A549 (cell line): ENCODE results near the gene GSTK1. TPM values are rescaled to one million over a fixed set of nuclear protein-coding genes. Genes with fewer than 3 reads are reported as not detected.

Experiments
- ATAC-seq, 2 experiments: fragments of 200-7000 bp in 1 of 2; fragments of >200 bp in 1 of 2; cut with Nextera tagmentation in 1 of 2; cut with Tn5 transposase in 1 of 2; 3 replicates each; pipeline versions ENCODE4 v1.8.0 to v1.9.1; 2018 to 2020; ENCODE audit warnings: mild to moderate bottlenecking in 1 of 2, moderate library complexity in 1 of 2
- CTCF ChIA-PET: fragments of 300-600 bp; sonication (Branson Sonifier 250); formaldehyde crosslinking; extraction: SDS; loops from one replicate; lab custom pipeline; 2021; ENCODE audit warnings: antibody characterized with exemption, inconsistent platforms; lab: Yijun Ruan, JAX
- POLR2A ChIA-PET: fragments of 350-600 bp; formaldehyde crosslinking; extraction: SDS; loops from one replicate; lab custom pipeline; 2021; ENCODE audit warnings: antibody characterized with exemption, inconsistent platforms; lab: Yijun Ruan, JAX
- DNase-seq, 2 experiments: peaks; one replicate each; pipeline versions ENCODE4 v3.0.0 to v3.0.0-alpha.2; 2011 to 2016; ENCODE audit warnings: low read depth in 1 of 2, low spot score in 1 of 2
- FAIRE-seq: peaks from 2 replicates; lab custom pipeline; 2011; peaks lifted over from hg19 to GRCh38; lab: Jason Lieb, UNC
- H3K27ac ChIP-seq, 2 experiments: fragments of >200 bp; sonication (Bioruptor Twin); formaldehyde crosslinking; 3 replicates each; pipeline ENCODE4 v1.5.1; 2016 to 2017
- H3K4me1 ChIP-seq: fragments of >200 bp; sonication (Bioruptor Twin); formaldehyde crosslinking; 3 replicates; pipeline ENCODE4 v1.6.1; 2016
- H3K4me2 ChIP-seq: fragments of >200 bp; sonication (Bioruptor Twin); formaldehyde crosslinking; 3 replicates; pipeline ENCODE4 v1.6.1; 2016
- H3K4me3 ChIP-seq: fragments of >200 bp; sonication (Bioruptor Twin); formaldehyde crosslinking; 3 replicates; pipeline ENCODE4 v1.5.1; 2016
- H3K9me3 ChIP-seq: fragments of >200 bp; sonication (Bioruptor Twin); formaldehyde crosslinking; 3 replicates; pipeline ENCODE4 v1.6.1; 2016
- CBX2 ChIP-seq: fragments of 200-600 bp; sonication (generic); IDR thresholded peaks from 2 replicates; pipeline ENCODE4 v1.6.1; 2016; ENCODE audit warnings: low read depth, mild to moderate bottlenecking, borderline replicate concordance
- FOSL2 ChIP-seq, 2 experiments: fragments of 450-650 bp in 1 of 2; fragments of >200 bp in 1 of 2; sonication (Bioruptor Twin) in 1 of 2; formaldehyde crosslinking; IDR thresholded peaks; 2 replicates each; pipeline versions ENCODE4 v1.5.0 to v1.6.1; 2016 to 2020; ENCODE audit warnings: mild to moderate bottlenecking in 1 of 2, moderate library complexity in 1 of 2
- HDAC2 ChIP-seq: fragments of 200-600 bp; sonication (generic); IDR thresholded peaks from 2 replicates; pipeline ENCODE4 v1.6.1; 2016
- HMGXB4 ChIP-seq: fragments of 250-450 bp; sonication (Bioruptor Pico); IDR thresholded peaks from 2 replicates; pipeline ENCODE4 v1.5.0; 2021; ENCODE audit warnings: mild to moderate bottlenecking, moderate library complexity, borderline replicate concordance
- JUN ChIP-seq, 2 experiments: fragments of >200 bp; sonication (Bioruptor Twin); formaldehyde crosslinking; IDR thresholded peaks; 2 replicates in 1 of 2; 3 replicates in 1 of 2; pipeline ENCODE4 v1.6.1; 2016 to 2017
- JUNB ChIP-seq: fragments of >200 bp; sonication (Bioruptor Twin); formaldehyde crosslinking; IDR thresholded peaks from 2 replicates; pipeline ENCODE4 v1.6.1; 2016
- MAX ChIP-seq: IDR thresholded peaks from 2 replicates; pipeline ENCODE4 v1.6.1; 2012
- MYC ChIP-seq: IDR thresholded peaks from 2 replicates; pipeline ENCODE4 v1.6.1; 2012; ENCODE audit warnings: mild to moderate bottlenecking, inconsistent platforms, low read length, improper control_type of control experiment, borderline replicate concordance
- NFE2L2 ChIP-seq: fragments of 150-350 bp; conservative IDR thresholded peaks from 2 replicates; pipeline ENCODE4 v1.6.1; 2014; ENCODE audit warnings: low read length
- NPAS2 ChIP-seq: fragments of 250-450 bp; sonication (Bioruptor Pico); IDR thresholded peaks from 2 replicates; pipeline ENCODE4 v1.8.0; 2022; ENCODE audit warnings: mild to moderate bottlenecking, moderate library complexity, borderline replicate concordance
- POLR2AphosphoS2 ChIP-seq: conservative IDR thresholded peaks from 2 replicates; pipeline ENCODE4 v1.6.1; 2012; ENCODE audit warnings: low read length, improper control_type of control experiment, inconsistent platforms
- RARB ChIP-seq: fragments of 250-450 bp; sonication (Bioruptor Pico); IDR thresholded peaks from 2 replicates; pipeline ENCODE4 v1.8.0; 2021; ENCODE audit warnings: mild to moderate bottlenecking, moderate library complexity
- USF2 ChIP-seq: fragments of 450-650 bp; IDR thresholded peaks from 2 replicates; pipeline ENCODE4 v1.6.1; 2014; ENCODE audit warnings: antibody characterized with exemption
- ZFP36 ChIP-seq: fragments of 450-650 bp; IDR thresholded peaks from 2 replicates; pipeline ENCODE4 v1.6.1; 2014; ENCODE audit warnings: borderline replicate concordance; ENCODE audit not compliant: partially characterized antibody
- ZNF302 ChIP-seq: fragments of 250-450 bp; sonication (Bioruptor Pico); IDR thresholded peaks from 2 replicates; pipeline ENCODE4 v1.9.0; 2021; ENCODE audit warnings: inconsistent platforms, mild to moderate bottlenecking, moderate library complexity
- WGBS: methylation state at CpG from one replicate; pipeline ENCODE4 v1.1.6; 2017; ENCODE audit errors: missing lambda C conversion rate; 5-methylcytosine and 5-hydroxymethylcytosine counted together
- polyA plus RNA-seq, 4 experiments: library from polyadenylated mRNA; depleted of rRNA in 3 of 4; stranded (reverse); fragments of >200 nt; fragmentation: RNase III in 1 of 4; extraction: RNeasy Plus Mini Kit Qiagen cat#74134 plus additional on column Dnase treatment in 1 of 4; gene quantifications; 2 replicates in 3 of 4; 3 replicates in 1 of 4; pipeline ENCODE4 v1.2.3, GENCODE V29; 2011 to 2017
- TF ChIP-seq, protein P1 (sequence below): IDR thresholded peaks from 2 replicates; pipeline ENCODE4 v1.6.1; 2012; ENCODE audit warnings: low read depth, borderline replicate concordance
- TF ChIP-seq, protein P2 (sequence below): fragments of 150-350 bp; IDR thresholded peaks from 2 replicates; pipeline ENCODE4 v1.6.1; 2014; ENCODE audit warnings: low read depth, mild to moderate bottlenecking, low read length
- TF ChIP-seq, protein P3 (sequence below): IDR thresholded peaks from 2 replicates; pipeline ENCODE4 v1.6.1; 2012

The GSTK1 gene
- polyA plus RNA-seq, 2 of the 4 experiments (the other 2 are of a cell fraction) = 76.6 to 91.5 TPM

DNA sequence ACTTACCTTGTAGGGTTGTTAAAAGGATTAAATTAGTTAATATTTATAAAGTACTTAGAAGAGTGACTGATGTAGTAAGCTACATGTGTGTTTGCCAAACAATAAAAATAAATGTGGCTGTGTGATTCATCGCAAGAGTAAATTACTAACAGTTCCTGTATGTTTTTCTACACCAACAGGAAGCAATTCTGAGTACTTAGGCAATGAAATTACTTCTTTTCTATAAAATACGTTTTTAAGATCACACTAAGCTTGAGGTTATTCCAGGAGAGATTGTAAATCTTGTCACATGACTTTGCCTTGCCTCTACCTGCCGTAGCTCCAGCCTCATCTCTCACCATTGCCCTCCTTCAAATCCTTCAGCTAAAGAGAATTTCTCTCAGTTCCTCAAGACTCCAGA is 18.1 kb upstream of the GSTK1 start:
- TF ChIP-seq FOSL2 (IDR thresholded peaks at IDR 0.05) = no peak
- TF ChIP-seq FOSL2 (CRISPR knock-in tag; IDR thresholded peaks at IDR 0.05) = peak; percentile 35; the same call in 1 of the 2 replicates
- no peak for TF ChIP-seq CBX2
- no peak for TF ChIP-seq NPAS2 (CRISPR knock-in tag)
- TF ChIP-seq ZNF302 (CRISPR knock-in tag) = no peak
- TF ChIP-seq RARB (CRISPR knock-in tag) = no peak
- TF ChIP-seq MAX = no peak
- TF ChIP-seq JUNB = 0 out of 2 replicates have a peak, but pooled peaks have one; percentile 26
- no peak for TF ChIP-seq NFE2L2
- TF ChIP-seq USF2 = no peak
- TF ChIP-seq, protein P1, sequence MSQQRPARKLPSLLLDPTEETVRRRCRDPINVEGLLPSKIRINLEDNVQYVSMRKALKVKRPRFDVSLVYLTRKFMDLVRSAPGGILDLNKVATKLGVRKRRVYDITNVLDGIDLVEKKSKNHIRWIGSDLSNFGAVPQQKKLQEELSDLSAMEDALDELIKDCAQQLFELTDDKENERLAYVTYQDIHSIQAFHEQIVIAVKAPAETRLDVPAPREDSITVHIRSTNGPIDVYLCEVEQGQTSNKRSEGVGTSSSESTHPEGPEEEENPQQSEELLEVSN = no peak
- no peak for TF ChIP-seq MYC
- WGBS = 8% methylated on average over 3 of the region's 3 CpGs
- ChIA-PET POLR2A (interaction anchor here (0.6 kb wide), 1 partner anchor 64 kb away, joined by 10 read pairs; no protein-coding TSS in a partner anchor), CTCF (interaction anchor here (1.0 to 2.7 kb wide), 3 partner anchors 11 to 237 kb away, joined by 3 to 10 read pairs (median 4); no protein-coding TSS in a partner anchor)
- peak in 1 of 2 experiments; percentile 17 for DNase-seq
- no peak for FAIRE-seq
- no peaks in the 10 kb centered on the region for H3K9me3 ChIP-seq
- H3K4me1 ChIP-seq = peaks cover 9% of the 10 kb centered on the region
- no peak overlapping the region for H3K4me3 ChIP-seq
- ATAC-seq = no peak
- H3K4me2 ChIP-seq = peak overlapping the region; percentile 28
- no peak overlapping the region for H3K27ac ChIP-seq

- WGBS = 24% methylated on average over 1 of the region's 1 CpG
- H3K27ac ChIP-seq = no peak overlapping the region
- DNase-seq (no peak), FAIRE-seq (no peak), ATAC-seq (no peak)
- ChIA-PET CTCF (interaction anchor here (1.0 kb wide), 1 partner anchor 63 kb away, joined by 3 read pairs; no protein-coding TSS in a partner anchor), POLR2A (no interaction called here)
- no peak overlapping the region for H3K4me2 ChIP-seq
- H3K4me3 ChIP-seq = no peak overlapping the region
- no peaks in the 10 kb centered on the region for H3K9me3 ChIP-seq
- TF ChIP-seq HMGXB4 (CRISPR knock-in tag) (no peak), JUN (IDR thresholded peaks at IDR 0.05) (no peak), POLR2AphosphoS2 (no peak), HDAC2 (no peak), ZFP36 (no peak)
- TF ChIP-seq, protein P2, sequence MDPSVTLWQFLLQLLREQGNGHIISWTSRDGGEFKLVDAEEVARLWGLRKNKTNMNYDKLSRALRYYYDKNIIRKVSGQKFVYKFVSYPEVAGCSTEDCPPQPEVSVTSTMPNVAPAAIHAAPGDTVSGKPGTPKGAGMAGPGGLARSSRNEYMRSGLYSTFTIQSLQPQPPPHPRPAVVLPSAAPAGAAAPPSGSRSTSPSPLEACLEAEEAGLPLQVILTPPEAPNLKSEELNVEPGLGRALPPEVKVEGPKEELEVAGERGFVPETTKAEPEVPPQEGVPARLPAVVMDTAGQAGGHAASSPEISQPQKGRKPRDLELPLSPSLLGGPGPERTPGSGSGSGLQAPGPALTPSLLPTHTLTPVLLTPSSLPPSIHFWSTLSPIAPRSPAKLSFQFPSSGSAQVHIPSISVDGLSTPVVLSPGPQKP = no peak
- TF ChIP-seq, protein P3, sequence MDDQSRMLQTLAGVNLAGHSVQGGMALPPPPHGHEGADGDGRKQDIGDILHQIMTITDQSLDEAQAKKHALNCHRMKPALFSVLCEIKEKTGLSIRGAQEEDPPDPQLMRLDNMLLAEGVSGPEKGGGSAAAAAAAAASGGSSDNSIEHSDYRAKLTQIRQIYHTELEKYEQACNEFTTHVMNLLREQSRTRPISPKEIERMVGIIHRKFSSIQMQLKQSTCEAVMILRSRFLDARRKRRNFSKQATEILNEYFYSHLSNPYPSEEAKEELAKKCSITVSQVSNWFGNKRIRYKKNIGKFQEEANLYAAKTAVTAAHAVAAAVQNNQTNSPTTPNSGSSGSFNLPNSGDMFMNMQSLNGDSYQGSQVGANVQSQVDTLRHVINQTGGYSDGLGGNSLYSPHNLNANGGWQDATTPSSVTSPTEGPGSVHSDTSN = no peak
- H3K4me1 ChIP-seq = peaks cover 9% of the 10 kb centered on the region
Measured at GRCh38 chr7:143247372-143247771, 15.9 kb upstream of the GSTK1 start.
